ENCODE data around the gene STK31.

DNA sequence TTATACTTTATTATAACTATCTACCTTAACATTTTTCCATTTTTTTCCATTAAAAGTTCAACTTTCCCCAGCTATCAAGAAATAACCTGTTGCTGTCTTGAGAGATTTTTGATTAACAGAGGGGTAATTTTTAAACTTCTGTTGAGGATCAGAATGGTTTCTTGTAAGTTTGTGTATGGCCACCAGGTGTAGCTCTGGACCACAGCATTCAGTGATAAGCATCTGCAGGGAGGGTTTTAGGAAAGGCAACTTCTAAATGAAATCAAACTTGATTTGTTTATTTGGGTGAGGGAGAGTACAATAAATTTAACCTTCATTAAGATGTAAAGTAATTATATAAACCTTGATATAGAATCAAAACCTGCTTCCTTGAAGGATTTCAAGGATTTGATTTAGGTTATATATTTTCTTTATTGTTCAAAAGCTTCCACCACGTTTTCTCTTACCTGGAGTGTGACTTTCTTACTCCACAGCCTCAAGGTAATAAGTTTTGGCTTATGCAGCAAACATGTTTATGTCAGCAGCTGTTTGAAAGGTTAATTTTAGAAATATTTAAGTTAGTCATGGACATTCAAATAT lies 153.3 kb downstream of the STK31 start:
- TF ChIP-seq, protein P1, sequence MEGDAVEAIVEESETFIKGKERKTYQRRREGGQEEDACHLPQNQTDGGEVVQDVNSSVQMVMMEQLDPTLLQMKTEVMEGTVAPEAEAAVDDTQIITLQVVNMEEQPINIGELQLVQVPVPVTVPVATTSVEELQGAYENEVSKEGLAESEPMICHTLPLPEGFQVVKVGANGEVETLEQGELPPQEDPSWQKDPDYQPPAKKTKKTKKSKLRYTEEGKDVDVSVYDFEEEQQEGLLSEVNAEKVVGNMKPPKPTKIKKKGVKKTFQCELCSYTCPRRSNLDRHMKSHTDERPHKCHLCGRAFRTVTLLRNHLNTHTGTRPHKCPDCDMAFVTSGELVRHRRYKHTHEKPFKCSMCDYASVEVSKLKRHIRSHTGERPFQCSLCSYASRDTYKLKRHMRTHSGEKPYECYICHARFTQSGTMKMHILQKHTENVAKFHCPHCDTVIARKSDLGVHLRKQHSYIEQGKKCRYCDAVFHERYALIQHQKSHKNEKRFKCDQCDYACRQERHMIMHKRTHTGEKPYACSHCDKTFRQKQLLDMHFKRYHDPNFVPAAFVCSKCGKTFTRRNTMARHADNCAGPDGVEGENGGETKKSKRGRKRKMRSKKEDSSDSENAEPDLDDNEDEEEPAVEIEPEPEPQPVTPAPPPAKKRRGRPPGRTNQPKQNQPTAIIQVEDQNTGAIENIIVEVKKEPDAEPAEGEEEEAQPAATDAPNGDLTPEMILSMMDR (IDR thresholded peaks at IDR 0.05) = peak in 1 of 3 experiments; percentile 11
- TF ChIP-seq POLR2A (IDR thresholded peaks at IDR 0.05) = no peak
